A673 (cell line): Measurements from ENCODE around the gene FUBP1. TPM values are rescaled to one million over a fixed set of nuclear protein-coding genes. Genes with fewer than 3 reads are reported as not detected.
A peak's percentile ranks its signal among the peaks of the same experiment; 100 is the strongest.
"Not testable (repeated sequence)": the region's sequence is repeated elsewhere in the genome, so short reads cannot be mapped to it uniquely, and the experiment has no call there.

ENCODE experiments used
- Bru-seq: library from RNA; stranded (reverse); fragments of 400-500 nt; gene quantifications from one replicate; lab custom pipeline; 2021; lab: Mats Ljungman, UMichigan
- BruChase-seq, 2 experiments: library from RNA; stranded (reverse); fragments of 400-500 nt; gene quantifications; one replicate each; lab custom pipeline; 2021; lab: Mats Ljungman, UMichigan
- BruUV-seq: library from RNA; stranded (reverse); fragments of 400-500 nt; replicated peaks from 2 replicates; lab custom pipeline; 2021; lab: Mats Ljungman, UMichigan
- CTCF ChIA-PET: fragments of 300-600 bp; sonication (Branson Sonifier 250); formaldehyde crosslinking; loops from one replicate; lab custom pipeline; 2022; ENCODE audit warnings: antibody characterized with exemption; lab: Charles Lee
- POLR2A ChIA-PET: fragments of 300-600 bp; sonication (Branson Sonifier 250); formaldehyde crosslinking; loops from one replicate; lab custom pipeline; 2022; ENCODE audit warnings: antibody characterized with exemption; ENCODE audit not compliant: low non-redundant PET; lab: Charles Lee
- DNase-seq: peaks from one replicate; pipeline ENCODE4 v3.0.0-alpha.2; 2015; ENCODE audit warnings: low spot score
- H3K27ac ChIP-seq: fragments of 200-600 bp; sonication (generic); 2 replicates; pipeline ENCODE4 v1.5.1; 2016; ENCODE audit warnings: mixed run types, low read depth, mild to moderate bottlenecking, mixed read lengths, antibody characterized with exemption, low read length; ENCODE audit not compliant: poor library complexity, severe bottlenecking
- H3K27me3 ChIP-seq: fragments of 200-600 bp; sonication (generic); replicated peaks from 2 replicates; pipeline ENCODE4 v1.6.1; 2017; ENCODE audit warnings: mixed run types, low read depth, mild to moderate bottlenecking, mixed read lengths, antibody characterized with exemption, low read length; ENCODE audit not compliant: insufficient read depth, poor library complexity
- H3K36me3 ChIP-seq: fragments of 200-600 bp; sonication (generic); 2 replicates; pipeline ENCODE4 v1.6.1; 2016; ENCODE audit warnings: mixed run types, mild to moderate bottlenecking, mixed read lengths, antibody characterized with exemption, low read length; ENCODE audit not compliant: insufficient read depth, poor library complexity, severe bottlenecking
- H3K4me1 ChIP-seq: fragments of 200-600 bp; sonication (generic); 2 replicates; pipeline ENCODE4 v1.6.1; 2017; ENCODE audit warnings: mixed run types, mild to moderate bottlenecking, mixed read lengths, antibody characterized with exemption, low read length; ENCODE audit not compliant: insufficient read depth, poor library complexity, severe bottlenecking
- H3K4me3 ChIP-seq: fragments of 200-600 bp; sonication (generic); 2 replicates; pipeline ENCODE4 v1.5.1; 2016; ENCODE audit warnings: low read depth, mixed run types, mild to moderate bottlenecking, mixed read lengths, low read length; ENCODE audit not compliant: poor library complexity, severe bottlenecking
- H3K9me3 ChIP-seq: fragments of 200-600 bp; sonication (generic); 2 replicates; pipeline ENCODE4 v1.6.1; 2016; ENCODE audit warnings: mixed run types, low read depth, mild to moderate bottlenecking, mixed read lengths, antibody characterized with exemption, low read length; ENCODE audit not compliant: poor library complexity, severe bottlenecking
- EZH2 ChIP-seq: fragments of 200-600 bp; sonication (generic); IDR thresholded peaks from 2 replicates; pipeline ENCODE4 v1.6.1; 2017; ENCODE audit warnings: borderline replicate concordance, low read depth, mild to moderate bottlenecking, mixed read lengths, antibody characterized with exemption, low read length; ENCODE audit not compliant: poor library complexity, severe bottlenecking
- intact Hi-C: fragments of 100-400 bp; cut with micrococcal nuclease; formaldehyde crosslinking; loops from one replicate; pipeline ENCODE4 v1.10.0; 2022; ENCODE audit not compliant: unreplicated experiment
- long read RNA-seq: library from polyadenylated mRNA; stranded (forward); transcript quantifications from one replicate; pipeline ENCODE4 v2.0.0, GENCODE V29; 2022
- total RNA-seq: library from RNA; stranded (reverse); gene quantifications from 2 replicates; pipeline ENCODE4 v1.2.3, GENCODE V29; 2021
- TF ChIP-seq, protein P1 (sequence below): fragments of 300-800, 200-600 bp; sonication (generic); conservative IDR thresholded peaks from 2 replicates; pipeline ENCODE4 v1.5.1; 2017; ENCODE audit warnings: low read depth, mild to moderate bottlenecking, antibody characterized with exemption, low read length, moderate library complexity, mixed read lengths

The FUBP1 gene, protein sequence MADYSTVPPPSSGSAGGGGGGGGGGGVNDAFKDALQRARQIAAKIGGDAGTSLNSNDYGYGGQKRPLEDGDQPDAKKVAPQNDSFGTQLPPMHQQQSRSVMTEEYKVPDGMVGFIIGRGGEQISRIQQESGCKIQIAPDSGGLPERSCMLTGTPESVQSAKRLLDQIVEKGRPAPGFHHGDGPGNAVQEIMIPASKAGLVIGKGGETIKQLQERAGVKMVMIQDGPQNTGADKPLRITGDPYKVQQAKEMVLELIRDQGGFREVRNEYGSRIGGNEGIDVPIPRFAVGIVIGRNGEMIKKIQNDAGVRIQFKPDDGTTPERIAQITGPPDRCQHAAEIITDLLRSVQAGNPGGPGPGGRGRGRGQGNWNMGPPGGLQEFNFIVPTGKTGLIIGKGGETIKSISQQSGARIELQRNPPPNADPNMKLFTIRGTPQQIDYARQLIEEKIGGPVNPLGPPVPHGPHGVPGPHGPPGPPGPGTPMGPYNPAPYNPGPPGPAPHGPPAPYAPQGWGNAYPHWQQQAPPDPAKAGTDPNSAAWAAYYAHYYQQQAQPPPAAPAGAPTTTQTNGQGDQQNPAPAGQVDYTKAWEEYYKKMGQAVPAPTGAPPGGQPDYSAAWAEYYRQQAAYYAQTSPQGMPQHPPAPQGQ
- total RNA-seq (195 and 213 TPM in 2 replicates), Bru-seq, nascent RNA (percentile 99 among the genes with signal in this experiment), BruChase-seq, experiment 1, labeled RNA remaining after a 2-hour chase (percentile 99 among the genes with signal in this experiment), BruChase-seq, experiment 2, labeled RNA remaining after a 6-hour chase (percentile 98 among the genes with signal in this experiment)
- long read RNA-seq, transcript FUBP1-203 (20 exons, 2,378 nt) = major isoform, 16 of 89 reads
- long read RNA-seq, partial matches to known transcripts = 17 of 89 reads
- long read RNA-seq, other reads (novel, unspliced or antisense) = 56 of 89 reads

DNA sequence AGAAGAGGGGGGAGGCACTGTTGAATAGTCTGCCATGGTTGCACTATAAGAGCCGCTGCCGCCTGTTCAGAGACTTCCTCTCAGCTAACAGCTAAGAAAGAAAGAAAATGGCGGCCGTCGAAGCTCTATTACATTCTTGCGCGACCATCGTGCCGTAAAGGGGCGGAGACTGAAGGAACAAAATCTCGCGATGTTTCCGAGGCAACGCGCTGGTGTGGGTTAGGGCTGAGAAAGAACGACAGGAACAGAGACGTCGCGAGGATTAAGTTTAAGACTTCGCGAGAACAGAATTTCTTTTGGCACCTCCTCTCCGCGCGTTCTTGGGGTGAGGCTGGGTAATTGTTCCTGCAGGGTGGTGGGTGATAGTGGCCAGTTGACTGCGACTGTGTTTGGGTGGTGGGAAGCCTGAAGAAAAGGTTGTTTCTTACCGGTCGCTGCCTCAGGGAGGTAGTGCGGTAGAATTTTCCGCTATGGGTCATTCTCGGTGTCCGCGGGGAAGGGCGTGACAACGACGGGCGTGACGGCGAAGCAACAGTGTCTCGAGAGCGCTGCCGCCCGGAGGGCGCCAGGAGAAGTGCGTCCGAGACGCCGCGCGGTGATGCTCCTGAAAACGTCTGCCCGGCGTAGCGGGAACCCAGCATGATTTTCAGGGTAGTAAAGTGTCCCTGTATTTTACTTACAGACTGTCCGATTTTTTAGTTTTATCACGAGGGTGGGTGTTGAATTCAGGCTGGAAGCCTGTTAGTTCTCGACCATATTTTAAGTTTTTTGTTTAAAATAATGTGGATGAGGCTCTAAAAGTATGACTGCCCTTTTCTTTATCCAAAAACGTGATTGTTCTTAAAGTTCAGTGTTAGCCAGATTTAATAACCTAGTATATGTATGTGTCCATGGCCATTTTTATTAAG is at the start of gene FUBP1:
Gene FUBP1, minus strand, starts transcription at position 104 of the 908 bp plus-strand sequence. Its CDS starts 68 bp downstream, at position 36.
- CTCF ChIA-PET = interaction anchor here (1.2 to 1.4 kb wide), 2 partner anchors 25 to 135 kb away, joined by 4 to 5 read pairs; no protein-coding TSS in a partner anchor
- Histone ChIP-seq H3K4me3 (peak within 1 kb of the TSS; percentile 78), H3K9me3 (no peaks in the 10 kb centered on the region), H3K4me1 (peaks cover 39% of the 10 kb centered on the region), H3K27me3 (no peaks in the 10 kb centered on the region), H3K36me3 (peaks cover 30% of the 10 kb centered on the region), H3K27ac (peak within 1 kb of the TSS; percentile 96)
- intact Hi-C loops = loop anchor here (1.0 kb wide), 1 partner anchor 25 kb away; the partner anchor contains the start of gene DNAJB4
- peak; percentile 99 for DNase-seq
- TF ChIP-seq, protein P1, sequence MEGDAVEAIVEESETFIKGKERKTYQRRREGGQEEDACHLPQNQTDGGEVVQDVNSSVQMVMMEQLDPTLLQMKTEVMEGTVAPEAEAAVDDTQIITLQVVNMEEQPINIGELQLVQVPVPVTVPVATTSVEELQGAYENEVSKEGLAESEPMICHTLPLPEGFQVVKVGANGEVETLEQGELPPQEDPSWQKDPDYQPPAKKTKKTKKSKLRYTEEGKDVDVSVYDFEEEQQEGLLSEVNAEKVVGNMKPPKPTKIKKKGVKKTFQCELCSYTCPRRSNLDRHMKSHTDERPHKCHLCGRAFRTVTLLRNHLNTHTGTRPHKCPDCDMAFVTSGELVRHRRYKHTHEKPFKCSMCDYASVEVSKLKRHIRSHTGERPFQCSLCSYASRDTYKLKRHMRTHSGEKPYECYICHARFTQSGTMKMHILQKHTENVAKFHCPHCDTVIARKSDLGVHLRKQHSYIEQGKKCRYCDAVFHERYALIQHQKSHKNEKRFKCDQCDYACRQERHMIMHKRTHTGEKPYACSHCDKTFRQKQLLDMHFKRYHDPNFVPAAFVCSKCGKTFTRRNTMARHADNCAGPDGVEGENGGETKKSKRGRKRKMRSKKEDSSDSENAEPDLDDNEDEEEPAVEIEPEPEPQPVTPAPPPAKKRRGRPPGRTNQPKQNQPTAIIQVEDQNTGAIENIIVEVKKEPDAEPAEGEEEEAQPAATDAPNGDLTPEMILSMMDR = peak; percentile 78
- TF ChIP-seq EZH2 = no peak
- BruUV-seq = TSS peak; percentile 81
- POLR2A ChIA-PET = interaction anchor here (0.5 to 1.2 kb wide), 2 partner anchors 25 to 230 kb away, joined by 8 to 16 read pairs; partner anchors contain the start of gene DNAJB4

- DNase-seq, H3K36me3 ChIP-seq, H3K4me1 ChIP-seq, H3K9me3 ChIP-seq, CTCF ChIA-PET, BruUV-seq, intact Hi-C loops, H3K27ac ChIP-seq, H3K27me3 ChIP-seq, H3K4me3 ChIP-seq, POLR2A ChIA-PET: not testable (repeated sequence)
Observed at GRCh38 chr1:78021134-78021533, 42.3 kb upstream of the FUBP1 start.

GRCh38 chr1:78019024-78019423 is 40.2 kb upstream of the FUBP1 start:
- no peaks in the 10 kb centered on the region for H3K4me1 ChIP-seq
- H3K27me3 ChIP-seq = no peaks in the 10 kb centered on the region

More at GRCh38 chr1:78019024-78019423, 40.2 kb upstream of the FUBP1 start:
- no peak for TF ChIP-seq EZH2
- TF ChIP-seq, protein P1 = no peak
- intact Hi-C loops = no loop called here
- Histone ChIP-seq H3K27ac (no peak overlapping the region), H3K4me3 (no peak overlapping the region), H3K9me3 (no peaks in the 10 kb centered on the region), H3K36me3 (peaks cover 12% of the 10 kb centered on the region)
- ChIA-PET CTCF (no interaction called here), POLR2A (no interaction called here)
- BruUV-seq = no TSS peak
- no peak for DNase-seq
